ENCODE results near the gene RNF130. TPM values are rescaled to one million over a fixed set of nuclear protein-coding genes. Genes with fewer than 3 reads are reported as not detected.

RNF130 gene
- total and polyA plus RNA-seq, 8 donors: 61.0 to 125 (median 70.7) TPM

- Histone ChIP-seq H3K27ac (no peak overlapping the region), H3K36me3 (no peaks in the 10 kb centered on the region), H3K27me3 (peaks cover 0 to 32% of the 10 kb centered on the region in 2 donors), H3K4me1 (no peaks in the 10 kb centered on the region), H3K9me3 (no peaks in the 10 kb centered on the region), H3K4me3 (no peak overlapping the region)
- ATAC-seq (no peak), DNase-seq (peak in 2 of 4 donors; percentile 22 to 55)
- intact Hi-C loops (cut with DNase I): no loop called here
- no peak for TF ChIP-seq CTCF (IDR thresholded peaks at IDR 0.05)
Observed at GRCh38 chr5:180115326-180116076, 43.9 kb upstream of the RNF130 start.

GRCh38 chr5:180114304-180115003, 42.9 kb upstream of the RNF130 start:
- no peak for TF ChIP-seq CTCF (IDR thresholded peaks at IDR 0.05)
- H3K9me3 ChIP-seq: no peaks in the 10 kb centered on the region
- H3K27me3 ChIP-seq: peaks cover 0 to 23% of the 10 kb centered on the region in 2 donors
- H3K4me3 ChIP-seq: no peak overlapping the region
- intact Hi-C loops (cut with DNase I): no loop called here
- DNase-seq: peak in 2 of 4 donors; percentile 23 to 56
- H3K27ac ChIP-seq: no peak overlapping the region
- H3K4me1 ChIP-seq: no peaks in the 10 kb centered on the region
- H3K36me3 ChIP-seq: no peaks in the 10 kb centered on the region
- no peak for ATAC-seq

- Histone ChIP-seq H3K4me3 (no peak overlapping the region), H3K27me3 (peaks cover 0 to 16% of the 10 kb centered on the region in 2 donors), H3K36me3 (no peaks in the 10 kb centered on the region), H3K9me3 (peaks cover 0 to 2% of the 10 kb centered on the region in 2 donors), H3K4me1 (no peaks in the 10 kb centered on the region), H3K27ac (no peak overlapping the region)
- TF ChIP-seq CTCF (IDR thresholded peaks at IDR 0.05): no peak
- DNase-seq (peak in 1 of 4 donors; percentile 47), ATAC-seq (no peak)
- intact Hi-C loops (cut with DNase I): no loop called here
Observed at GRCh38 chr5:180113660-180114303, 42.2 kb upstream of the RNF130 start.

GRCh38 chr5:180112181-180112861, 40.8 kb upstream of the RNF130 start:
- Histone ChIP-seq H3K4me3 (no peak overlapping the region), H3K27ac (no peak overlapping the region), H3K9me3 (peaks cover 0 to 15% of the 10 kb centered on the region in 2 donors), H3K4me1 (no peaks in the 10 kb centered on the region), H3K36me3 (no peaks in the 10 kb centered on the region), H3K27me3 (peaks cover 0 to 6% of the 10 kb centered on the region in 2 donors)
- intact Hi-C loops (cut with DNase I): no loop called here
- no peak for TF ChIP-seq CTCF (IDR thresholded peaks at IDR 0.05)
- ATAC-seq (no peak), DNase-seq (peak in 1 of 4 donors; percentile 30)

All from left lung (tissue), 10 donors.